SU-DHL-6 (cell line): Measurements from ENCODE around the gene BNC2.

Experiments
- CTCF ChIP-seq: fragments of 200-600 bp; sonication (generic); IDR thresholded peaks from one replicate; pipeline ENCODE4 v1.5.1; 2017; ENCODE audit warnings: antibody characterized with exemption, mild to moderate bottlenecking, low read length, moderate library complexity; ENCODE audit not compliant: insufficient read depth, poor library complexity, severe bottlenecking
- EZH2phosphoT487 ChIP-seq: fragments of 200-600 bp; sonication (generic), shearing (Covaris generic); conservative IDR thresholded peaks from 2 replicates; pipeline ENCODE4 v1.6.1; 2018; ENCODE audit warnings: mild to moderate bottlenecking, antibody characterized with exemption, low read length, moderate library complexity, mixed read lengths

DNA sequence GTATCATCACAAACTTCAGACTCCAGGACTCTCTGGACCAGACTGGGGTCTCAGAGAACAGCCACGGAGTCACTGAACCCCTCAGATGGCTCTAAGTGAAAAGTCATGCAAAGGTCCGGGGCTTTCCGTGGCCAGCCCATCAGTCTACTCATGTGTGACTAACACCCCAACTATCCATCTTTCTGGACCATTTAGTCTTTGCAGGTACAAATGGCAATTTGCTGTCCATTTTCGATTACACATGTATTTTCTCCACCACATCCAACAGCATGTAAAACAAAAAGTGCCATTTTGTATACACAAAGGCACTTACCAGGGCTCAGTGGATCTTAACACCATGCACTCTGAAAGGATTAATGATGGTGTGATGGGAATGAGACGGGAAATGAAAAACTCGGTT is 387.7 kb downstream of the BNC2 start:
- no peak for TF ChIP-seq CTCF
- TF ChIP-seq EZH2phosphoT487, result no peak
